Measurements from ENCODE around the gene AGBL1. TPM values are rescaled to one million over a fixed set of nuclear protein-coding genes. Genes with fewer than 3 reads are reported as not detected.

AGBL1 gene
- total RNA-seq, 1 donor from 2014 or later: 0.76 TPM

DNA sequence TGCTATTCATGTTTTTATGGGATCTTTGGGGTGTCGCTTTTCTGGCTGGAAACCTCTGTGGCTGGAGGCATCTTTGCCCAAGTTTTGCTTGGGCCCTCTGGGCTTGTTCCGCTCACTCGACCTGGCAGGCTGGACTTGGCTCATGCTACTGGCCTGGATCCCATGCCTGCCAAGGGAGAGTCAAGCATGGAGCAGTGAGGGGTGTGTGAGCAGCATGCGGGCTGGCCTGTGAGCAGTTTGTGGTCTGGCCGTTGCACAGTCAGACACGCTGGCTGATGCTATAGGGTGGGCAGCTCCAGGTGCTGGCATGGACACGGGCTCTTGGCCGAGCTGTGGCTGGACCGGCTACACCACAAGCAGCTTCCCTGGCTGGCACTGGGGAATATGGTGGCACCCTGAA, 491.1 kb downstream of the AGBL1 start:
- Mint-ChIP-seq H3K9me3 (ENCODE audit: unreplicated experiment) (peaks cover 3% of the 10 kb centered on the region), H3K4me3 (ENCODE audit: unreplicated experiment) (no peak overlapping the region), H3K27ac (ENCODE audit: unreplicated experiment) (no peak overlapping the region), H3K4me1 (ENCODE audit: low read depth, unreplicated experiment) (no peaks in the 10 kb centered on the region), H3K36me3 (ENCODE audit: unreplicated experiment) (peaks cover 9% of the 10 kb centered on the region), H3K27me3 (ENCODE audit: unreplicated experiment) (no peaks in the 10 kb centered on the region)
- no peak for DNase-seq
- TF ChIP-seq CTCF (IDR thresholded peaks at IDR 0.05; ENCODE audit: partially characterized antibody, unreplicated experiment): no peak

GRCh38 chr15:86571873-86572272, 492.2 kb downstream of the AGBL1 start:
- no peak for DNase-seq
- TF ChIP-seq CTCF (IDR thresholded peaks at IDR 0.05; ENCODE audit: partially characterized antibody, unreplicated experiment): no peak
- Mint-ChIP-seq H3K4me1 (ENCODE audit: low read depth, unreplicated experiment) (no peaks in the 10 kb centered on the region), H3K27me3 (ENCODE audit: unreplicated experiment) (no peaks in the 10 kb centered on the region), H3K9me3 (ENCODE audit: unreplicated experiment) (no peaks in the 10 kb centered on the region), H3K36me3 (ENCODE audit: unreplicated experiment) (peaks cover 6% of the 10 kb centered on the region), H3K27ac (ENCODE audit: unreplicated experiment) (no peak overlapping the region), H3K4me3 (ENCODE audit: unreplicated experiment) (no peak overlapping the region)

- no peaks in the 10 kb centered on the region for H3K27me3 Mint-ChIP-seq (ENCODE audit: unreplicated experiment)
- TF ChIP-seq CTCF (IDR thresholded peaks at IDR 0.05; ENCODE audit: partially characterized antibody, unreplicated experiment): no peak
- H3K27ac Mint-ChIP-seq (ENCODE audit: unreplicated experiment): no peak overlapping the region
- H3K36me3 Mint-ChIP-seq (ENCODE audit: unreplicated experiment): peaks cover 6% of the 10 kb centered on the region
- H3K4me1 Mint-ChIP-seq (ENCODE audit: low read depth, unreplicated experiment): no peaks in the 10 kb centered on the region
- DNase-seq: no peak
- H3K4me3 Mint-ChIP-seq (ENCODE audit: unreplicated experiment): no peak overlapping the region
- H3K9me3 Mint-ChIP-seq (ENCODE audit: unreplicated experiment): no peaks in the 10 kb centered on the region
These were observed 492.7 kb downstream of the AGBL1 start for GRCh38 chr15:86572368-86572841.

DNA sequence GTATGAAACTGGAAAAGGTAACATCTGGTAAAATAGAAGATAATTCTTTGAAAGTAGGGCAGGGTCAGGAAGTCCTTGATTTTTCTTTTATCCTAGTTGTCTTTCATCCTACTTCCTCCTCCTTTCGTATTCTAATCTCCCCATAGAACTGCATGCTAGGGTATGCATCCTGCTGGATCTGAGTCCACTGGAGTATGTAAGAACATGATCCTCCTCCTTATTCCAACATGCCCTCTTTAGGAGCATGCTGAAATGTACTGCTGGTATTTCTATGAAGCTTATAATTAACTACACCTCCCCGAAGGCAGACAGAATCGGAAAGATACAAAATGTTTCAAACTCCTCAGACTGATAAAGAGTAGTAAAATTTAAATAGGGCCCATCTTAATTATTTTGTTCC, 493.8 kb downstream of the AGBL1 start:
- DNase-seq: no peak
- TF ChIP-seq CTCF (IDR thresholded peaks at IDR 0.05; ENCODE audit: partially characterized antibody, unreplicated experiment): no peak
- Mint-ChIP-seq H3K27me3 (ENCODE audit: unreplicated experiment) (no peaks in the 10 kb centered on the region), H3K9me3 (ENCODE audit: unreplicated experiment) (no peaks in the 10 kb centered on the region), H3K36me3 (ENCODE audit: unreplicated experiment) (peaks cover 6% of the 10 kb centered on the region), H3K4me1 (ENCODE audit: low read depth, unreplicated experiment) (no peaks in the 10 kb centered on the region), H3K4me3 (ENCODE audit: unreplicated experiment) (no peak overlapping the region), H3K27ac (ENCODE audit: unreplicated experiment) (no peak overlapping the region)

GRCh38 chr15:86588413-86588812, 508.7 kb downstream of the AGBL1 start:
- no peak for TF ChIP-seq CTCF (IDR thresholded peaks at IDR 0.05; ENCODE audit: partially characterized antibody, unreplicated experiment)
- no peak for DNase-seq
- no peaks in the 10 kb centered on the region for H3K4me1 Mint-ChIP-seq (ENCODE audit: low read depth, unreplicated experiment)
- H3K27ac Mint-ChIP-seq (ENCODE audit: unreplicated experiment): no peak overlapping the region
- H3K4me3 Mint-ChIP-seq (ENCODE audit: unreplicated experiment): no peak overlapping the region
- no peaks in the 10 kb centered on the region for H3K27me3 Mint-ChIP-seq (ENCODE audit: unreplicated experiment)
- H3K36me3 Mint-ChIP-seq (ENCODE audit: unreplicated experiment): no peaks in the 10 kb centered on the region
- H3K9me3 Mint-ChIP-seq (ENCODE audit: unreplicated experiment): no peaks in the 10 kb centered on the region
